ENCODE measurements around the gene MTA1.
A peak's percentile ranks its signal among the peaks of the same experiment; 100 is the strongest.

The MTA1 gene

GRCh38 chr14:105445290-105445689 is 25.7 kb downstream of the MTA1 start:
- H3K9me3 Mint-ChIP-seq = no peaks in the 10 kb centered on the region
- H3K36me3 Mint-ChIP-seq (ENCODE audit: low read depth) = peaks cover 20% of the 10 kb centered on the region
- H3K27me3 Mint-ChIP-seq (ENCODE audit: low read depth, poor library complexity) = no peaks in the 10 kb centered on the region
- H3K27ac Mint-ChIP-seq = peak overlapping the region; percentile 79
- H3K4me1 Mint-ChIP-seq = peaks cover 15% of the 10 kb centered on the region
- TF ChIP-seq CTCF (IDR thresholded peaks at IDR 0.05) = no peak
- H3K4me3 Mint-ChIP-seq = no peak overlapping the region
- DNase-seq = no peak

DNA sequence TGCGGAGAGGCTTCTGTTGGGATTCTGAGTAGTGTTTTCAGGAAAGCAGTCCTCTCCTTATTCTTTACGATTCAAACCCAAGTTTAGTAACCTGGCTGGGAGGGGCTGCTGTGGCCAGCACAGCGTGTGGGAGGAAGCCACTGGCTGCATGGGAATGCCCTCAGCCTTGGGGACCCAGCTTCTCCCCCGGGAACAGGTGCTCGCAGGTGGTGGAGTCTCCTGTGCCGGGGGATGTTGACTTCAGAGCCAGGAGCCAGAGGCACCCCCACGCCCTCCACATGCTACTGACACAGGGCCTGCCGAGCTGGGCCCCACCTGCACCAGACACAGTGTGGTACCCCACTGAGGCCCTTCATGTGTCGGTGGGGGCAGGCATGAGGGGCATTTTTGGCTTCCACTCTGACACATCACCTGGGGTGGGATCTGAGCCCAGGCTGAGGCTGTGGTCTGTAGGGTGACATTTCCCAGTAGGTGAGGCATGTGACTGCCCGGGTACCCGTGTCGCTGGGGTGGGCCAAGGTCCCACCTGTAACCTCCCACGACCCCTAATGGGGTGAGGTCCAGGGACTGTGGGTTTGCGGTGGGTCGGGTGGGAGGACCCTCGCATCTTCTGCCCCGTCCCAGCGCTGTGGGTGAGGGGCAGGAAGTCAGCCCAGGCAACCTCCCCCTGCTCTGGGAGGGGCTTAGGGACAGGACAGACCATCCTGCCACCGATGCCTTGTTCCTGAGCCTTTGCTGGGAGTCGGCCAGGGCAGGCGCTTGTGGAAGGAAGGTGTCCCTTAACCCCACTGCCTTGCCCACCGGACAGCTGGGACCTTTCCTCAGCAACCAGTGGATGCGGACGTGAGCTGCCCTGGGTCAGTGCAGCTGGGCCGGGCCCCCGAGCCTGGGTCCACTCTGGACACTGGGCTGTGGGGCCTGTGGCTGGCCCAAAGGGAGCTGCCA is 26.5 kb downstream of the MTA1 start:
- Mint-ChIP-seq H3K36me3 (ENCODE audit: low read depth) (peaks cover 20% of the 10 kb centered on the region), H3K4me3 (no peak overlapping the region), H3K27me3 (ENCODE audit: low read depth, poor library complexity) (no peaks in the 10 kb centered on the region), H3K9me3 (no peaks in the 10 kb centered on the region), H3K4me1 (peaks cover 15% of the 10 kb centered on the region), H3K27ac (peak overlapping the region; percentile 79)
- no peak for TF ChIP-seq CTCF (IDR thresholded peaks at IDR 0.05)
- no peak for DNase-seq

DNA sequence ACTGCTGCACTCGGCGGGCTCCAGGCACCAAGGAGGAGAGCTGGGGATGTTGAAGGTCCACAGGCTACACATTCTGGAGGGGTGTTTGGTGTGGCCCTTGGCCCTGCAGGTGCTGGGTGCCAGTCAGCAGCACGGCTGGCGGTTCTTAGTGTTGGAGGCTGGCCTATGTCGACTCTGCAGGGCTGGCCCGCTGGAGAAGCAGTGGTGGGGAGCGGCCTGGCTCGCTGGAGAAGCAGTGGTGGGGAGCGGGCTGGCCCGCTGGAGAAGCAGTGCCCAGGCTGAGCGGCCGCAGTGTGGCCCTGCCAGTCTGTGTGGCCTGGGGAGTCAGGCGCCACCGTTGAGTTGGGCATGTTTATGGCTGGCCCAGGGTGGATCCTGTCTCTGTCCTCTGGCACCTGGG is 27.3 kb downstream of the MTA1 start:
- Mint-ChIP-seq H3K27me3 (ENCODE audit: low read depth, poor library complexity) (no peaks in the 10 kb centered on the region), H3K4me1 (peaks cover 10% of the 10 kb centered on the region), H3K36me3 (ENCODE audit: low read depth) (peaks cover 15% of the 10 kb centered on the region), H3K4me3 (no peak overlapping the region), H3K27ac (peak overlapping the region; percentile 89), H3K9me3 (no peaks in the 10 kb centered on the region)
- no peak for TF ChIP-seq CTCF (IDR thresholded peaks at IDR 0.05)
- DNase-seq = no peak

GRCh38 chr14:105447651-105448640 is 28.3 kb downstream of the MTA1 start:
- Mint-ChIP-seq H3K4me3 (no peak overlapping the region), H3K9me3 (no peaks in the 10 kb centered on the region), H3K4me1 (peaks cover 10% of the 10 kb centered on the region), H3K27ac (no peak overlapping the region), H3K27me3 (ENCODE audit: low read depth, poor library complexity) (no peaks in the 10 kb centered on the region), H3K36me3 (ENCODE audit: low read depth) (peaks cover 11% of the 10 kb centered on the region)
- DNase-seq = no peak
- TF ChIP-seq CTCF (IDR thresholded peaks at IDR 0.05) = no peak

GRCh38 chr14:105448706-105449111 is 29.1 kb downstream of the MTA1 start:
- Mint-ChIP-seq H3K27me3 (ENCODE audit: low read depth, poor library complexity) (no peaks in the 10 kb centered on the region), H3K4me1 (peaks cover 10% of the 10 kb centered on the region), H3K4me3 (no peak overlapping the region), H3K27ac (no peak overlapping the region), H3K9me3 (no peaks in the 10 kb centered on the region), H3K36me3 (ENCODE audit: low read depth) (peaks cover 10% of the 10 kb centered on the region)
- TF ChIP-seq CTCF (IDR thresholded peaks at IDR 0.05) = peak; percentile 80
- DNase-seq = peak; percentile 79
